Gastroesophageal sphincter (tissue), 3 donors: ENCODE data around the gene CH25H.

ENCODE experiments used
- CTCF ChIP-seq, 4 experiments: fragments of 200-600 bp in 2 of 4; fragments of 450-650 bp in 2 of 4; sonication (generic) in 1 of 4; IDR thresholded peaks; one replicate each; pipeline ENCODE4 v1.5.1; 2017 to 2019; ENCODE audit warnings: antibody characterized with exemption in 4 of 4, mild to moderate bottlenecking in 2 of 4, moderate library complexity in 2 of 4
- EP300 ChIP-seq: sonication (generic); formaldehyde crosslinking; IDR thresholded peaks from one replicate; pipeline ENCODE4 v1.6.1; 2017; ENCODE audit warnings: antibody characterized with exemption, mild to moderate bottlenecking
- POLR2A ChIP-seq, 2 donors: fragments of 450-650 bp; IDR thresholded peaks; one replicate each; pipeline ENCODE4 v1.6.1; 2017; ENCODE audit warnings: antibody characterized with exemption in 2 of 2, mild to moderate bottlenecking in 2 of 2, moderate library complexity in 1 of 2
- POLR2AphosphoS5 ChIP-seq: sonication (generic); formaldehyde crosslinking; IDR thresholded peaks from one replicate; pipeline ENCODE4 v1.6.1; 2017; ENCODE audit warnings: antibody characterized with exemption

GRCh38 chr10:89202033-89202425 lies 5.1 kb downstream of the CH25H start:
- TF ChIP-seq EP300, result no peak
- TF ChIP-seq CTCF (IDR thresholded peaks at IDR 0.05), result no peak
- TF ChIP-seq POLR2AphosphoS5, result no peak
- TF ChIP-seq POLR2A (IDR thresholded peaks at IDR 0.05), result no peak
